Measurements from ENCODE around the gene SDCBP2. TPM values are rescaled to one million over a fixed set of nuclear protein-coding genes. Genes with fewer than 3 reads are reported as not detected.

SDCBP2 gene
- total and polyA plus RNA-seq, 2 of the 8 experiments (the other 6 are each of a cell fraction or from before 2014, with no cell fraction given) = 4.2 to 6.7 TPM

DNA sequence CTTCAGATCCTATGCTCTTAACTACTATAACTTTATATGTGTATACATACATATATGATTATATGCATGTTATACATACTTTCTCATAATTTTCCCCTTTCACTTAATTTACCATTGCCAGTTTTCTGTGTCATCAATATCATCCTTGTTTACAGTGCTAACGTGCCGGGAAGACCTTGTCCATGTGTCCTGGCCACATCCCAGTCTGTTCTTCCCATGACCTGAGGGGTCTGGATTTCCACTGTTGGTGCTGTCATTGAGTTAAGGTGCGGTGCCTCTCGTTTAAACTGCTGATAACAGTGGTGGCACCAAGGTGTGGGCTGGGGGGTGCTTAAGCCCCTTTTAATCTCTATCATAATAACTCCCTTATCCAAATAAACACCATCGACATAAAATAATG is 8.5 kb upstream of the SDCBP2 start:
- DNase-seq (ENCODE audit: low read depth in 1 of 2, low spot score in 2 of 2) = peak in 1 of 2 experiments; percentile 17
- no peaks in the 10 kb centered on the region for H3K23me2 ChIP-seq (ENCODE audit: low read depth, low read length)
- no peaks in the 10 kb centered on the region for H3K27me3 ChIP-seq (replicated peaks in 1 of 4; ENCODE audit: control insufficient read depth in 3 of 4, extremely low read depth in 1 of 4, insufficient read depth in 3 of 4, low read length in 3 of 4)
- H3K36me3 ChIP-seq (ENCODE audit: control insufficient read depth in 2 of 4, insufficient read depth in 4 of 4, low read length in 3 of 4) = no peaks in the 10 kb centered on the region; a peak in 1 of 8 replicates
- H2BK120ac ChIP-seq (replicated peaks; ENCODE audit: low read depth, low read length) = no peak overlapping the region
- H3K4me1 ChIP-seq (replicated peaks in 1 of 4; ENCODE audit: control insufficient read depth in 3 of 4, insufficient read depth in 4 of 4, low read length in 3 of 4) = peaks cover 0 to 2% (median 0%) of the 10 kb centered on the region in 4 experiments; a peak in 3 of 7 replicates
- no peak overlapping the region for H3K9ac ChIP-seq (replicated peaks in 1 of 4; ENCODE audit: extremely low read depth in 1 of 4, low read depth in 3 of 4, low read length in 3 of 4)
- CTCF ChIA-PET (ENCODE audit: partially characterized antibody) = interaction anchor here (0.9 kb wide), 1 partner anchor 22 kb away, joined by 3 read pairs; no protein-coding TSS in a partner anchor
- H4K91ac ChIP-seq (replicated peaks; ENCODE audit: insufficient read length, low read length) = no peak overlapping the region
- H3K4me3 ChIP-seq (ENCODE audit: extremely low read depth in 1 of 4, insufficient read depth in 2 of 4, low read depth in 3 of 4, low read length in 4 of 4) = no peak overlapping the region
- H3K18ac ChIP-seq (ENCODE audit: extremely low read depth, low read length) = no peak overlapping the region
- H3K14ac ChIP-seq (ENCODE audit: insufficient read length) = no peak overlapping the region
- no peaks in the 10 kb centered on the region for H3K9me3 ChIP-seq (ENCODE audit: insufficient read depth in 2 of 2, low read depth in 1 of 2, low read length in 1 of 2)
- peaks cover 3% of the 10 kb centered on the region; the same call in 1 of the 2 replicates for H3K79me1 ChIP-seq (ENCODE audit: low read depth, low read length)
- no peak overlapping the region for H4K8ac ChIP-seq (ENCODE audit: extremely low read depth, insufficient read depth, low read length)
- H2BK5ac ChIP-seq (ENCODE audit: low read depth, low read length) = no peak overlapping the region
- no peak overlapping the region for H3K27ac ChIP-seq (ENCODE audit: low read depth, low read length)
- H2AFZ ChIP-seq (ENCODE audit: low read length) = no peak overlapping the region
- H3K4ac ChIP-seq (replicated peaks; ENCODE audit: insufficient read length, low read depth, low read length) = no peak overlapping the region
- peaks cover 7 to 22% of the 10 kb centered on the region in 2 experiments for H4K20me1 ChIP-seq (replicated peaks in 1 of 2; ENCODE audit: control insufficient read depth in 1 of 2, insufficient read depth in 2 of 2, low read length in 2 of 2)
- POLR2A ChIA-PET (ENCODE audit: partially characterized antibody) = interaction anchor here (0.6 to 3.2 kb wide), 5 partner anchors 9 to 98 kb away, joined by 3 to 27 read pairs (median 5); partner anchors contain the start of gene SDCBP2
- H2BK20ac ChIP-seq (ENCODE audit: low read length) = no peak overlapping the region
- 94 to 100% methylated on average over 1 to 5 of the region's 5 CpGs for WGBS, 2 experiments (ENCODE audit: extremely low coverage in 1 of 2, insufficient coverage in 1 of 2, insufficient read length in 1 of 2, insufficient replicate concordance in 2 of 2, low coverage in 1 of 2, low lambda C conversion rate in 2 of 2, missing lambda C conversion rate in 1 of 2)
- H4K5ac ChIP-seq (ENCODE audit: insufficient read length, low read depth, low read length) = no peak overlapping the region
- H3K23ac ChIP-seq (ENCODE audit: insufficient read length) = no peak overlapping the region
- FAIRE-seq = no peak
- no peak overlapping the region for H2BK12ac ChIP-seq (ENCODE audit: low read depth, low read length)
- H2AK5ac ChIP-seq (ENCODE audit: low read depth, low read length) = no peak overlapping the region
- no peak overlapping the region for H3K4me2 ChIP-seq (ENCODE audit: insufficient read depth in 1 of 2, low read depth in 2 of 2, low read length in 2 of 2)
- no peak overlapping the region for H2BK15ac ChIP-seq (ENCODE audit: low read length)
- H3K56ac ChIP-seq (replicated peaks; ENCODE audit: insufficient read length, low read depth, low read length) = no peak overlapping the region
- no peaks in the 10 kb centered on the region for H3K79me2 ChIP-seq (ENCODE audit: control insufficient read depth in 1 of 2, insufficient read depth in 2 of 2, low read length in 2 of 2)
- TF ChIP-seq RFX5 (IDR thresholded peaks at IDR 0.05; ENCODE audit: borderline replicate concordance, low read depth, low read length) (no peak), CREB1 (IDR thresholded peaks at IDR 0.05) (no peak), SAP30 (IDR thresholded peaks at IDR 0.05; ENCODE audit: insufficient read depth, insufficient replicate concordance, low read length) (no peak), EP300 (IDR thresholded peaks at IDR 0.05; ENCODE audit: borderline replicate concordance in 1 of 2, low read depth in 2 of 2, low read length in 2 of 2) (no peak), POLR2A (IDR thresholded peaks at IDR 0.05; ENCODE audit: control extremely low read depth in 1 of 2, low read depth in 2 of 2, low read length in 2 of 2) (no peak), SP4 (IDR thresholded peaks at IDR 0.05; ENCODE audit: low read length) (no peak), EGR1 (IDR thresholded peaks at IDR 0.05; ENCODE audit: borderline replicate concordance, low read depth, low read length) (no peak), ASH2L (IDR thresholded peaks at IDR 0.05; ENCODE audit: low read length) (no peak), POLR2AphosphoS5 (IDR thresholded peaks at IDR 0.05; ENCODE audit: low read depth, low read length) (no peak), SIN3A (conservative IDR thresholded peaks at IDR 0.05 in 1 of 2, IDR thresholded peaks at IDR 0.05 in 1 of 2; ENCODE audit: low read depth in 1 of 2, low read length in 2 of 2) (no peak), GABPA (IDR thresholded peaks at IDR 0.05; ENCODE audit: borderline replicate concordance, insufficient read depth, low read length) (no peak), POU5F1 (IDR thresholded peaks at IDR 0.05; ENCODE audit: low read depth, low read length) (no peak), CBX5 (IDR thresholded peaks at IDR 0.05; ENCODE audit: low read depth, low read length) (no peak)
- TF ChIP-seq, protein P1, sequence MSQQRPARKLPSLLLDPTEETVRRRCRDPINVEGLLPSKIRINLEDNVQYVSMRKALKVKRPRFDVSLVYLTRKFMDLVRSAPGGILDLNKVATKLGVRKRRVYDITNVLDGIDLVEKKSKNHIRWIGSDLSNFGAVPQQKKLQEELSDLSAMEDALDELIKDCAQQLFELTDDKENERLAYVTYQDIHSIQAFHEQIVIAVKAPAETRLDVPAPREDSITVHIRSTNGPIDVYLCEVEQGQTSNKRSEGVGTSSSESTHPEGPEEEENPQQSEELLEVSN (IDR thresholded peaks at IDR 0.05) = no peak

Data from H1 (cell line).